Measurements from ENCODE around the gene KCNQ1.

DNA sequence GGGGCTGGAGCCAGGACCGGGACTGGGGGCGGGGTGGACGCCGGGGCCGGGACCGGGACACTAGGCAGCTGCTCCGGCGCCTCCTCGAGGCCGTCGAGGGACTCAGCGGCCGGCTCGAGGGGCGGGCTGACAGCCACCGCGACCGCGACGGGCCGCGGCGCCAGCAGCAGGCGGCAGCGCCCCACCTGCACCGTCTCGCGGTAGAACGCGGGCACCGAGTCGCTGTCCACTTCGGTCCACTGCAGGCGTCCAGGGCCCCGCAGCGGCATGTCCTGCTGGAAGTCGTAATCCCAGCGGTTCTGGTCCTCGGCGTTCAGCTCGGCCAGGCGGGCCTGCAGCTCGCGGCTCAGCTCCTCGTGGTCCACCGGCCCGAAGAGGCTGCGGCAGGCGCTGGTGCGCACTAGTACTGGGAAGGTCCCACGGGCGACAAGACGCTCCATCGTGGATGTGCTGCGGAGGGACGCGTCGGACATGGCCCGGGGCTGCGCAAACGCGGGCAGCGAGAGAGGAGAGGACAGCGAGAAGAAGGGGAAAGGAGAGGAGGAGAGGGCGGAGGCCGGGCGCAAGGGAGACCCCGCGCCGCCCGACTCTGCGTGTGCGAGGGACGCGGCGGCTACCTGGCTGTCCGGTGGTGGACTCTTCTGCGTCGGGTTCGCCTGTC lies 440.3 kb downstream of the KCNQ1 start:
- TF ChIP-seq, protein P1, sequence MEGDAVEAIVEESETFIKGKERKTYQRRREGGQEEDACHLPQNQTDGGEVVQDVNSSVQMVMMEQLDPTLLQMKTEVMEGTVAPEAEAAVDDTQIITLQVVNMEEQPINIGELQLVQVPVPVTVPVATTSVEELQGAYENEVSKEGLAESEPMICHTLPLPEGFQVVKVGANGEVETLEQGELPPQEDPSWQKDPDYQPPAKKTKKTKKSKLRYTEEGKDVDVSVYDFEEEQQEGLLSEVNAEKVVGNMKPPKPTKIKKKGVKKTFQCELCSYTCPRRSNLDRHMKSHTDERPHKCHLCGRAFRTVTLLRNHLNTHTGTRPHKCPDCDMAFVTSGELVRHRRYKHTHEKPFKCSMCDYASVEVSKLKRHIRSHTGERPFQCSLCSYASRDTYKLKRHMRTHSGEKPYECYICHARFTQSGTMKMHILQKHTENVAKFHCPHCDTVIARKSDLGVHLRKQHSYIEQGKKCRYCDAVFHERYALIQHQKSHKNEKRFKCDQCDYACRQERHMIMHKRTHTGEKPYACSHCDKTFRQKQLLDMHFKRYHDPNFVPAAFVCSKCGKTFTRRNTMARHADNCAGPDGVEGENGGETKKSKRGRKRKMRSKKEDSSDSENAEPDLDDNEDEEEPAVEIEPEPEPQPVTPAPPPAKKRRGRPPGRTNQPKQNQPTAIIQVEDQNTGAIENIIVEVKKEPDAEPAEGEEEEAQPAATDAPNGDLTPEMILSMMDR (conservative IDR thresholded peaks at IDR 0.05 in 1 of 2, IDR thresholded peaks at IDR 0.05 in 1 of 2; ENCODE audit: low read depth in 1 of 2, low read length in 2 of 2), result peak; percentile 24 to 33
- peak; percentile 40 for TF ChIP-seq EZH2 (IDR thresholded peaks at IDR 0.05; ENCODE audit: low read length, missing control alignments)

All from fibroblast of lung (primary cell).